Stimulated activated CD4-positive, alpha-beta T cell treated with anti-CD3 and anti-CD28 coated beads, Interleukin-12 subunit alpha, Interleukin-12 subunit beta, amount 100 ng/mL, for 24 hours (primary cell): ENCODE results near the gene GABRA1.

Experiments used
- DNase-seq, 2 experiments: peaks; one replicate each; pipeline ENCODE4 v3.0.0-alpha.2; 2020; ENCODE audit warnings: low read depth in 2 of 2

Gene GABRA1

GRCh38 chr5:161847941-161848391 is at the start of gene GABRA1:
Gene GABRA1 (plus strand): TSS chr5:161848120. CDS start chr5:161850811, 2,691 bp downstream.
- DNase-seq, result no peak

DNA sequence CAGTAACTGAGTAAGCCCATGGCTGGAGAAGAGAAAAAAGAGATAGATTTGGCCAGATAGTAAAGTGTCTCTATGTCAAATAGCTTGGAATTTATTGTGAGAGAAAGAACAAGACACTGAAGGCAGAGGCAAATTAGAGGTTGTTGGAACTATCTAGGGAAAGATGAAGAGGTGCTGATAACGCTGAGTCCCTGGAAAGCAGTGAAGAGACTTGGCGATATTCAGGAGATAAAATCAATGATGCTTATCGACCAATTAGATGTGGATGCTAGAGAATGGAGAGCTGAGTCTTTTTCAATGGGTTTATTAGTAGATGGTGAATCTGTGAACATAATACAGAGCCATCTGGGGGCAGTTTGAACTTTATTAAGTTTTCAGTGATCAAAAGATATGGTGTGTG is 48.6 kb upstream of the GABRA1 start:
- DNase-seq, result no peak

DNA sequence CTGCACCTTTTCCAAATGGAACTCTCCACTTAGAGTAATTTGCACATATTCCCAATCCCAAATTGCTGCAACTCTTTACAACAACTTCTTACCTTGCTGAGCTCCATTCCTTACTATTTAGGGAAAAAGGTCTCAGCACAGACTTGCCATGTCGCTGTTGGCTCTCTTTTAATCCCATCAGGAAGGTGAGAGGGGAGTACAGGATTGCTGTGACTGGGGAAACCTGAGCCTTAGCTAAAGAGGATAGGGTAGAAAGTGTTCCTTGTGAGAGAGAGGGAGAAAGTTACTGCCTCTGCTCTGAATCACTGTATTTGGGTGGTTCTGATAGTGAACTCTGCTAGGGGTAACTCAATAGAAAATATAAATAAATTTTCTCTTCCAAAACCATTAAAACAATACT is 43.7 kb upstream of the GABRA1 start:
- no peak for DNase-seq

DNA sequence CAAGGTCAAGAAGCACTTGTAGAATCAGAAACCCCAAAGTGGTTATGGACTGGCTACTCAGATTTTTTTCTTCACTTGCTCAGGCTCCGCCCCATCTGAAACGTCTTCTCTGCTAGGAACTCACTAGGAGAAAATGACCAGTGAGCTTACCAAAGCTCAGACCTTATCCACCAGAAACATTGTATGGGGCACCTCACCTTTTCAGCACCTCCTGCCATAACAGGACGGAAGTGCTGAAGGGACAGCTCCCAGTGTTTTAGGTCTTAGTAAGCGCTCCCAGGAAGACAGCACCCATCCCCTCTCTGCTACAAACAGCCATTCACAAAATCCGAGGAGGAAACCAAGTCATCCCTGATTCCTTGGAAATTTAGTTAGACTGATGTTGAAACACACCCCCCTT is 1.2 kb upstream of the GABRA1 start:
- DNase-seq, result no peak

DNA sequence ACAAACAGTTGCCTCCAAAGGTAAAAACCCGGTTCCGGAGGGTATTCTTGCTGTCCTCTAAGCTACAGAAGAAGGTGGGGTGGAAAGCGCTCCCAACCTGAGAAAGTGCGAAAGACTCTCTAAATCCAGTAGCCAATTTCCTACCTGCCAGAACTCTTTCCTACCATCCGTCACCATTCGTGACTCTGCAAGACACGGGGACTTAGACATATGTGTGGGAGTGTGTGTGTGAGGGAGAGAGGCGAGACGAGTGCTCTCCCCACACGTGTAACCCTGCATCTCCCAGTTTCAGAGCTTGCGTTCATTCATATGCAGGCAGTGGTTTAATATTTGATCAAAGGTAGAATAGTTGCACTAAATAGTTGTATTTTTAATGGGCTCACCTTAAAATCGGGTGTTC is 473 bp upstream of the GABRA1 start:
- DNase-seq, result no peak

DNA sequence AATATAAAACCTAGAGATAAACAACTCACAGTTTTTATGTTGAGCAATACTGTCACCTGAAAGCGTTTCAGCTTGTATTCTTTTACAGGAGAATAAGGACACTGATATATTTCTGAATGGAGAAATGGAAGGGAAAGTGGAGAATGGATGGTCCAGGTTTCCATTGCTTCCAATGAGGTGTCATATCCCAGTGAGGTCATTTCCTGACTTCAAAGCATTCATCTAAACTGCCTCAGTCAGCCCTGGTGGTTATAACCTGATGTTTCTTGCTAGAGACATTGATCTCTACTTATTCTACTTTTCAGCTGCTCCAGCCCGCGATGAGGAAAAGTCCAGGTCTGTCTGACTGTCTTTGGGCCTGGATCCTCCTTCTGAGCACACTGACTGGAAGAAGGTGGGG is 2.6 kb downstream of the GABRA1 start:
- no peak for DNase-seq

DNA sequence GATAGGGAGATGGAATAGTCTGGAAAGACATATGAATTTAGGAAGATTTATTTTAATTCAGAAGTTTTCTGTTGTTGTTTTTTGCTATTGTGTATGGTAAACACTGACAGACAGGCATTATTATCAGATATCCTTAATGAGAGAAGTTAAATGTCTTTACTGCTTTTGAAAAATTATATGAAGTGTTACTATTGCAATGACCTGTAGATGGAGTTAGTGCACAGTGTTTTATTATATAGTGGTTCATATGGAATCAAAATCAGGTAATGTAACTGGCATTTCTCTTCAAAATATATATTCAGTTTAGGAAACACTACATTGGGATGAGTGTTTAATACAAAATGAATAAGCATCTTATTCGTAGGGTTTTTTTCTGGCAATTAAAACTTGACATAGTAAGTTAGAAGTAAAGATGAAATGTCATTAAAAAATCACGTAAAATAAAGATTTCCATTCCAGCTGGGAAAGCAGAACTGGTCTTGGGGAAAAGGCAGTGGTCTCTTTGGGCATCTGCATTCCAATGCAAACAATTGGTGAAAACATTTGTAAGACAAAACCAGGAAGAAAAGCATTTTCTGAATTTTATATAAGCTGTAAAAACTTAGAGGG is 3.9 kb downstream of the GABRA1 start:
- DNase-seq, result no peak

GRCh38 chr5:161857358-161857757 is 9.4 kb downstream of the GABRA1 start:
- no peak for DNase-seq

GRCh38 chr5:161863259-161863658 is 15.3 kb downstream of the GABRA1 start:
- DNase-seq, result no peak

DNA sequence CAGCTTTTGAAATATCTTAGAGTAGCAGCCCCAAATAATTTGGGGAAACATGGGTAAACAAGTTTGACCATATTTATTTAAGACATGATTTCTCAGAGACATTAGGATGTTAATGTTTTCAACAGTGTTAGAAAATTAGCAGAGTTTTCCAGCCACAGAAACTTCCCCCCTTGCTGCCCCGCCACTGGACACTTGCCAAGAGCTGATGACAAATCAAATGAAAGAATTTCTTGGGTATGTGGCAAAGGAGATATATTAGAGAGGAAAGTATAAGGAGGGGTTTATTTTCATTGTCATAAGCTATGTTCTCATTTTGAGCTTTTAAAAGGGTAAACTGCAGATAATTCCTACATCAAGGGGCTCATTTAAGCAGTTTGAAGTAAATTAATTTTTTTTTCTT is 15.9 kb downstream of the GABRA1 start:
- no peak for DNase-seq

DNA sequence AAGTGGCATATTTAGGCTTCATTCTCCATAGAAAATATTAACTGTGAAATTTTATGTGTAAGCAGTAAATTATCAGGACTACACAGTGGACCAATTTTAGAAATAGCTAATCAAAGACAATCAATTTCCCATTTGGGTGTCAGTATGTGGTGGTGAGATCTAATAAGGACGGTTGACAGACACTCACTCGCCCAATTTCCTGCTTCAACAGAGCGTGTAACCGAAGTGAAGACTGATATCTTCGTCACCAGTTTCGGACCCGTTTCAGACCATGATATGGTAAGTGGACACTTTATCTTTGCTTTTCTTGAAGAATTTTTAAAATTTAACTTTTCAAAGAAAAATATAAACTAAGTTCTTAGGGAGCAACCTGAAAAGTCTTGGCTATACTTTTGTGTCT is 17.6 kb downstream of the GABRA1 start:
- no peak for DNase-seq

GRCh38 chr5:161889971-161890370 is 42.1 kb downstream of the GABRA1 start:
- no peak for DNase-seq

GRCh38 chr5:161895514-161895913 is 47.6 kb downstream of the GABRA1 start:
- DNase-seq, result no peak

- DNase-seq, result no peak
Observed at GRCh38 chr5:161897033-161897432, 49.1 kb downstream of the GABRA1 start.

DNA sequence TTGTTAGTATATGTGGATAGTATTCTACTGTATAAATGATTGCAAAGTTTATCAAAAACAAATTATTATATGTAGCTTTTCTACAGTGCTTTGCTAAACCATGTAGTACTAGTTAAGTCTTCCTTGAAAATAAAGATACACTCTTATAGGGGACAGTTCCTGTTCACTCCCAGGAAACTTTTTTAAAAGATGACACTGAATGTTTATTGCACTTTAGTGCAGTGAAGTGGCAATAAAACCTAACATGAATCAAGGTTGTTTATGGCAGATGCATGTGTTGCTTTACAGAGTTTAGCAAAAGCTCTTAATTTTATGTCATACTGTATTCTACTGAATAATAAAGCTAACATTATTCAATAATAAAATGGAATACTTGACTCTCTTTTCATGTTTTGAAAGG is 51.7 kb downstream of the GABRA1 start:
- DNase-seq, result no peak

GRCh38 chr5:161900981-161901380 is 53.1 kb downstream of the GABRA1 start:
- no peak for DNase-seq

- DNase-seq, result no peak
Observed at GRCh38 chr5:161921781-161922180, 73.9 kb downstream of the GABRA1 start.

GRCh38 chr5:161924270-161924669 is 76.3 kb downstream of the GABRA1 start:
- DNase-seq, result no peak

GRCh38 chr5:161925960-161926359 is 78.0 kb downstream of the GABRA1 start:
- no peak for DNase-seq

DNA sequence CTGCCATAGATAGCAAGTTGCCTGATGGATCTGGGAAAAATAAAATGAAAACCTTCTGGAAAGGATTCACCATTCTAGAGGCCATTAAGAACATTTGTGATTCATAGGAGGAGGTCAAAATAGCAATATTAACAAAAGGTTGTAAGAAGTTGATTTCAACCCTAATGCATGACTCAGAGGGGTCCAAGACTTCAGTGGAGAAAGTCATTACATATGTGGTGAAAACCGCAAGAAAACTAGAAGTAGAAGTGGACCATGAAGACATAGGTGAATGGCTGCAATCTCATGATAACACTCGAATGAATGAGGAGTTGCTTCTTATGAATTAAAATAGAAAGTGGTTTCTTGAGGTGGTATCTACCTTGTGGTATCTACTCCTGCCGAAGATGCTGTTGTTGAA is 86.6 kb downstream of the GABRA1 start:
- DNase-seq, result no peak

- DNase-seq, result no peak
Observed at GRCh38 chr5:161944974-161945373, 97.1 kb downstream of the GABRA1 start.

DNA sequence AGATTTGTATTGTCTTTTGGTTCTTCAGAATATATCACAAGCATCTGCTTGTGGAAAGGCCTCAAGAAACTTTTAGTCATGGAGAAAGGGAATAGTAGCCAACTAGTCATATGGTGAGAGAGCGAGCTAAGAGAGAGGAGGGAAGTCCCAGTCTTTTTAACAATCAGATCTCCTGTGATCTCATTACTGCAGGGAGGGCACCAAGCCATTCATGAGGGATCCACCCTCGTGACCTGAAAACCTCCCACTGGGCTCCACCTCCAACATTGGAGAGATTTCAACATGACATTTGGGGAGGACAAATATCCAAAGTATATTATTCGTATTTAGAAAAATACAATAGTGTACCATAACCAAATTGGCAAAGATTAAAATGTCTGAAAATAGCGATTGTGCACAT is 99.0 kb downstream of the GABRA1 start:
- DNase-seq, result no peak
